A549 (cell line): Measurements from ENCODE around the gene E2F2. TPM values are rescaled to one million over a fixed set of nuclear protein-coding genes. Genes with fewer than 3 reads are reported as not detected.

Source experiments
- ATAC-seq, 2 experiments: fragments of 200-7000 bp in 1 of 2; fragments of >200 bp in 1 of 2; cut with Nextera tagmentation in 1 of 2; cut with Tn5 transposase in 1 of 2; 3 replicates each; pipeline versions ENCODE4 v1.8.0 to v1.9.1; 2018 to 2020; ENCODE audit warnings: mild to moderate bottlenecking in 1 of 2, moderate library complexity in 1 of 2
- CTCF ChIA-PET: fragments of 300-600 bp; sonication (Branson Sonifier 250); formaldehyde crosslinking; extraction: SDS; loops from one replicate; lab custom pipeline; 2021; ENCODE audit warnings: antibody characterized with exemption, inconsistent platforms; lab: Yijun Ruan, JAX
- POLR2A ChIA-PET: fragments of 350-600 bp; formaldehyde crosslinking; extraction: SDS; loops from one replicate; lab custom pipeline; 2021; ENCODE audit warnings: antibody characterized with exemption, inconsistent platforms; lab: Yijun Ruan, JAX
- DNase-seq, 2 experiments: peaks; one replicate each; pipeline versions ENCODE4 v3.0.0 to v3.0.0-alpha.2; 2011 to 2016; ENCODE audit warnings: low read depth in 1 of 2, low spot score in 1 of 2
- FAIRE-seq: peaks from 2 replicates; lab custom pipeline; 2011; peaks lifted over from hg19 to GRCh38; lab: Jason Lieb, UNC
- H3K27ac ChIP-seq, 2 experiments: fragments of >200 bp; sonication (Bioruptor Twin); formaldehyde crosslinking; 3 replicates each; pipeline ENCODE4 v1.5.1; 2016 to 2017
- H3K4me1 ChIP-seq: fragments of >200 bp; sonication (Bioruptor Twin); formaldehyde crosslinking; 3 replicates; pipeline ENCODE4 v1.6.1; 2016
- H3K4me2 ChIP-seq: fragments of >200 bp; sonication (Bioruptor Twin); formaldehyde crosslinking; 3 replicates; pipeline ENCODE4 v1.6.1; 2016
- H3K4me3 ChIP-seq: fragments of >200 bp; sonication (Bioruptor Twin); formaldehyde crosslinking; 3 replicates; pipeline ENCODE4 v1.5.1; 2016
- H3K9me3 ChIP-seq: fragments of >200 bp; sonication (Bioruptor Twin); formaldehyde crosslinking; 3 replicates; pipeline ENCODE4 v1.6.1; 2016
- BCL3 ChIP-seq: fragments of >200 bp; sonication (Bioruptor Twin); formaldehyde crosslinking; IDR thresholded peaks from 3 replicates; pipeline ENCODE4 v1.6.1; 2016
- BHLHE40 ChIP-seq: IDR thresholded peaks from 2 replicates; pipeline ENCODE4 v1.6.1; 2012; ENCODE audit warnings: low read depth, low read length, inconsistent platforms
- CBX8 ChIP-seq: fragments of 200-600 bp; sonication (generic); IDR thresholded peaks from 2 replicates; pipeline ENCODE4 v1.6.1; 2016
- CHD2 ChIP-seq: fragments of 150-350 bp; IDR thresholded peaks from 2 replicates; pipeline ENCODE4 v1.6.1; 2014; ENCODE audit warnings: low read length; ENCODE audit not compliant: partially characterized antibody
- CHD4 ChIP-seq: fragments of 200-600 bp; sonication (generic); IDR thresholded peaks from 2 replicates; pipeline ENCODE4 v1.6.1; 2016; ENCODE audit warnings: antibody characterized with exemption, mild to moderate bottlenecking, borderline replicate concordance
- EHF ChIP-seq: fragments of 250-450 bp; sonication (Bioruptor Pico); IDR thresholded peaks from 2 replicates; pipeline ENCODE4 v1.5.0; 2020; ENCODE audit warnings: mild to moderate bottlenecking
- EHMT2 ChIP-seq: fragments of 200-600 bp; sonication (generic); IDR thresholded peaks from 2 replicates; pipeline ENCODE4 v1.6.1; 2016; ENCODE audit warnings: antibody characterized with exemption, low read depth, mild to moderate bottlenecking, moderate library complexity
- ESRRA ChIP-seq: fragments of 150-350 bp; IDR thresholded peaks from 2 replicates; pipeline ENCODE4 v1.6.1; 2014; ENCODE audit warnings: mild to moderate bottlenecking, low read length, borderline replicate concordance
- FOSB ChIP-seq: fragments of 250-450 bp; sonication (Bioruptor Pico); IDR thresholded peaks from 2 replicates; pipeline ENCODE4 v1.5.0; 2020; ENCODE audit warnings: mild to moderate bottlenecking, moderate library complexity
- FOSL2 ChIP-seq, 2 experiments: fragments of 450-650 bp in 1 of 2; fragments of >200 bp in 1 of 2; sonication (Bioruptor Twin) in 1 of 2; formaldehyde crosslinking; IDR thresholded peaks; 2 replicates each; pipeline versions ENCODE4 v1.5.0 to v1.6.1; 2016 to 2020; ENCODE audit warnings: mild to moderate bottlenecking in 1 of 2, moderate library complexity in 1 of 2
- FOXS1 ChIP-seq: fragments of 250-450 bp; sonication (Bioruptor Pico); IDR thresholded peaks from 2 replicates; pipeline ENCODE4 v1.5.0; 2020; ENCODE audit warnings: mild to moderate bottlenecking, moderate library complexity
- HES2 ChIP-seq: fragments of >200 bp; sonication (Bioruptor Twin); formaldehyde crosslinking; IDR thresholded peaks from 2 replicates; pipeline ENCODE4 v1.6.1; 2016
- HEYL ChIP-seq: fragments of 250-450 bp; sonication (Bioruptor Pico); IDR thresholded peaks from 2 replicates; pipeline ENCODE4 v1.8.0; 2021; ENCODE audit warnings: mild to moderate bottlenecking, moderate library complexity
- HOXB5 ChIP-seq: fragments of 250-450 bp; sonication (Bioruptor Pico); IDR thresholded peaks from 2 replicates; pipeline ENCODE4 v1.5.0; 2020; ENCODE audit warnings: mild to moderate bottlenecking, moderate library complexity
- JUN ChIP-seq, 2 experiments: fragments of >200 bp; sonication (Bioruptor Twin); formaldehyde crosslinking; IDR thresholded peaks; 2 replicates in 1 of 2; 3 replicates in 1 of 2; pipeline ENCODE4 v1.6.1; 2016 to 2017
- JUNB ChIP-seq: fragments of >200 bp; sonication (Bioruptor Twin); formaldehyde crosslinking; IDR thresholded peaks from 2 replicates; pipeline ENCODE4 v1.6.1; 2016
- KDM1A ChIP-seq: fragments of 200-600 bp; sonication (generic); IDR thresholded peaks from 2 replicates; pipeline ENCODE4 v1.6.1; 2016; ENCODE audit warnings: low read depth, mild to moderate bottlenecking
- KDM5A ChIP-seq: fragments of 200-600 bp; sonication (generic); IDR thresholded peaks from 2 replicates; pipeline ENCODE4 v1.6.1; 2016; ENCODE audit warnings: antibody characterized with exemption, mild to moderate bottlenecking
- MAZ ChIP-seq: fragments of 150-350 bp; IDR thresholded peaks from 2 replicates; pipeline ENCODE4 v1.6.1; 2014; ENCODE audit warnings: antibody characterized with exemption, low read depth, low read length, borderline replicate concordance
- NR3C1 ChIP-seq: fragments of >200 bp; sonication (Bioruptor Twin); formaldehyde crosslinking; IDR thresholded peaks from 3 replicates; pipeline ENCODE4 v1.6.1; 2017
- POLR2A ChIP-seq: IDR thresholded peaks from 2 replicates; pipeline ENCODE4 v1.6.1; 2012; ENCODE audit warnings: mild to moderate bottlenecking, low read length
- RARB ChIP-seq: fragments of 250-450 bp; sonication (Bioruptor Pico); IDR thresholded peaks from 2 replicates; pipeline ENCODE4 v1.8.0; 2021; ENCODE audit warnings: mild to moderate bottlenecking, moderate library complexity
- RCOR1 ChIP-seq: fragments of 150-350 bp; IDR thresholded peaks from 2 replicates; pipeline ENCODE4 v1.6.1; 2014; ENCODE audit warnings: antibody characterized with exemption, low read length, low read depth
- REST ChIP-seq: fragments of 200-600 bp; sonication (generic); IDR thresholded peaks from 2 replicates; pipeline ENCODE4 v1.6.1; 2016; ENCODE audit warnings: antibody characterized with exemption, mild to moderate bottlenecking, moderate library complexity
- RFX5 ChIP-seq: fragments of 450-650 bp; IDR thresholded peaks from 2 replicates; pipeline ENCODE4 v1.7.1; 2014; ENCODE audit warnings: antibody characterized with exemption, mild to moderate bottlenecking, moderate library complexity
- SMC3 ChIP-seq: fragments of >200 bp; sonication (Bioruptor Twin); formaldehyde crosslinking; IDR thresholded peaks from 3 replicates; pipeline ENCODE4 v1.6.1; 2018; ENCODE audit warnings: inconsistent platforms
- ZFP36 ChIP-seq: fragments of 450-650 bp; IDR thresholded peaks from 2 replicates; pipeline ENCODE4 v1.6.1; 2014; ENCODE audit warnings: borderline replicate concordance; ENCODE audit not compliant: partially characterized antibody
- ZNF302 ChIP-seq: fragments of 250-450 bp; sonication (Bioruptor Pico); IDR thresholded peaks from 2 replicates; pipeline ENCODE4 v1.9.0; 2021; ENCODE audit warnings: inconsistent platforms, mild to moderate bottlenecking, moderate library complexity
- ZSCAN20 ChIP-seq: fragments of 250-450 bp; sonication (Bioruptor Pico); IDR thresholded peaks from 2 replicates; pipeline ENCODE4 v1.8.0; 2022; ENCODE audit warnings: mild to moderate bottlenecking, moderate library complexity
- WGBS: methylation state at CpG from one replicate; pipeline ENCODE4 v1.1.6; 2017; ENCODE audit errors: missing lambda C conversion rate; 5-methylcytosine and 5-hydroxymethylcytosine counted together
- polyA plus RNA-seq, 4 experiments: library from polyadenylated mRNA; depleted of rRNA in 3 of 4; stranded (reverse); fragments of >200 nt; fragmentation: RNase III in 1 of 4; extraction: RNeasy Plus Mini Kit Qiagen cat#74134 plus additional on column Dnase treatment in 1 of 4; gene quantifications; 2 replicates in 3 of 4; 3 replicates in 1 of 4; pipeline ENCODE4 v1.2.3, GENCODE V29; 2011 to 2017
- TF ChIP-seq, protein P1 (sequence below): fragments of >200 bp; sonication (Bioruptor Twin); formaldehyde crosslinking; IDR thresholded peaks from 3 replicates; pipeline ENCODE4 v1.5.1; 2016
- TF ChIP-seq, protein P2 (sequence below): fragments of 450-650 bp; IDR thresholded peaks from 2 replicates; pipeline ENCODE4 v1.6.1; 2014; ENCODE audit warnings: antibody characterized with exemption
- TF ChIP-seq, protein P3 (sequence below): IDR thresholded peaks from 2 replicates; pipeline ENCODE4 v1.6.1; 2012

Gene E2F2
- polyA plus RNA-seq, 2 of the 4 experiments (the other 2 are of a cell fraction) = 0.90 to 3.4 TPM

GRCh38 chr1:23554481-23555269, 23.6 kb upstream of the E2F2 start:
- WGBS = 3% methylated on average over 21 of the region's 81 CpGs
- Histone ChIP-seq H3K4me3 (peak overlapping the region; percentile 45), H3K9me3 (no peaks in the 10 kb centered on the region), H3K4me1 (peaks cover 44% of the 10 kb centered on the region), H3K27ac (peak overlapping the region; percentile 96 to 98), H3K4me2 (peak overlapping the region; percentile 77)
- CTCF ChIA-PET = interaction anchor here (1.1 to 29.3 kb wide), 9 partner anchors 9 to 111 kb away, joined by 3 to 699 read pairs (median 5); no protein-coding TSS in a partner anchor
- ATAC-seq = peak; percentile 51 to 63
- DNase-seq = peak; percentile 66 to 87
- POLR2A ChIA-PET = interaction anchor here (0.6 to 11.2 kb wide), 13 partner anchors 8 to 509 kb away, joined by 3 to 168 read pairs (median 11); partner anchors contain the start of genes E2F2 and RPL11
- no peak for FAIRE-seq
- TF ChIP-seq, protein P1, sequence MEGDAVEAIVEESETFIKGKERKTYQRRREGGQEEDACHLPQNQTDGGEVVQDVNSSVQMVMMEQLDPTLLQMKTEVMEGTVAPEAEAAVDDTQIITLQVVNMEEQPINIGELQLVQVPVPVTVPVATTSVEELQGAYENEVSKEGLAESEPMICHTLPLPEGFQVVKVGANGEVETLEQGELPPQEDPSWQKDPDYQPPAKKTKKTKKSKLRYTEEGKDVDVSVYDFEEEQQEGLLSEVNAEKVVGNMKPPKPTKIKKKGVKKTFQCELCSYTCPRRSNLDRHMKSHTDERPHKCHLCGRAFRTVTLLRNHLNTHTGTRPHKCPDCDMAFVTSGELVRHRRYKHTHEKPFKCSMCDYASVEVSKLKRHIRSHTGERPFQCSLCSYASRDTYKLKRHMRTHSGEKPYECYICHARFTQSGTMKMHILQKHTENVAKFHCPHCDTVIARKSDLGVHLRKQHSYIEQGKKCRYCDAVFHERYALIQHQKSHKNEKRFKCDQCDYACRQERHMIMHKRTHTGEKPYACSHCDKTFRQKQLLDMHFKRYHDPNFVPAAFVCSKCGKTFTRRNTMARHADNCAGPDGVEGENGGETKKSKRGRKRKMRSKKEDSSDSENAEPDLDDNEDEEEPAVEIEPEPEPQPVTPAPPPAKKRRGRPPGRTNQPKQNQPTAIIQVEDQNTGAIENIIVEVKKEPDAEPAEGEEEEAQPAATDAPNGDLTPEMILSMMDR = peak; percentile 26
- TF ChIP-seq MAZ (no peak), RFX5 (no peak), BHLHE40 (no peak), BCL3 (peak; percentile 56; the same call in 1 of the 3 replicates), HES2 (no peak), JUN (IDR thresholded peaks at IDR 0.05) (peak; percentile 84 to 86; a peak in 4 of 5 replicates), CHD4 (no peak), FOXS1 (CRISPR knock-in tag) (no peak), HEYL (no peak), JUNB (no peak), RCOR1 (no peak), HOXB5 (CRISPR knock-in tag) (0 out of 2 replicates have a peak, but pooled peaks have one; percentile 15), SMC3 (peak; percentile 43), ZSCAN20 (no peak), EHF (CRISPR knock-in tag) (peak; percentile 22; the same call in 1 of the 2 replicates), CHD2 (no peak), RARB (CRISPR knock-in tag) (no peak), FOSL2 (IDR thresholded peaks at IDR 0.05) (no peak), FOSL2 (CRISPR knock-in tag; IDR thresholded peaks at IDR 0.05) (peak; percentile 15), EHMT2 (no peak), KDM5A (no peak), CBX8 (no peak), REST (no peak), NR3C1 (no peak), ZNF302 (CRISPR knock-in tag) (no peak), POLR2A (peak; percentile 30), ZFP36 (no peak), ESRRA (no peak), KDM1A (no peak), FOSB (CRISPR knock-in tag) (no peak)
- TF ChIP-seq, protein P2, sequence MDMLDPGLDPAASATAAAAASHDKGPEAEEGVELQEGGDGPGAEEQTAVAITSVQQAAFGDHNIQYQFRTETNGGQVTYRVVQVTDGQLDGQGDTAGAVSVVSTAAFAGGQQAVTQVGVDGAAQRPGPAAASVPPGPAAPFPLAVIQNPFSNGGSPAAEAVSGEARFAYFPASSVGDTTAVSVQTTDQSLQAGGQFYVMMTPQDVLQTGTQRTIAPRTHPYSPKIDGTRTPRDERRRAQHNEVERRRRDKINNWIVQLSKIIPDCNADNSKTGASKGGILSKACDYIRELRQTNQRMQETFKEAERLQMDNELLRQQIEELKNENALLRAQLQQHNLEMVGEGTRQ = peak; percentile 59
- TF ChIP-seq, protein P3, sequence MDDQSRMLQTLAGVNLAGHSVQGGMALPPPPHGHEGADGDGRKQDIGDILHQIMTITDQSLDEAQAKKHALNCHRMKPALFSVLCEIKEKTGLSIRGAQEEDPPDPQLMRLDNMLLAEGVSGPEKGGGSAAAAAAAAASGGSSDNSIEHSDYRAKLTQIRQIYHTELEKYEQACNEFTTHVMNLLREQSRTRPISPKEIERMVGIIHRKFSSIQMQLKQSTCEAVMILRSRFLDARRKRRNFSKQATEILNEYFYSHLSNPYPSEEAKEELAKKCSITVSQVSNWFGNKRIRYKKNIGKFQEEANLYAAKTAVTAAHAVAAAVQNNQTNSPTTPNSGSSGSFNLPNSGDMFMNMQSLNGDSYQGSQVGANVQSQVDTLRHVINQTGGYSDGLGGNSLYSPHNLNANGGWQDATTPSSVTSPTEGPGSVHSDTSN = no peak
